Measurements from ENCODE around the gene FILIP1. TPM values are rescaled to one million over a fixed set of nuclear protein-coding genes. Genes with fewer than 3 reads are reported as not detected.

FILIP1 gene
- polyA plus RNA-seq, 1 of the 3 experiments (the other 2 are of a cell fraction) = 0.03 TPM

GRCh38 chr6:75494290-75494689, 690 bp upstream of the FILIP1 start:
- CTCF ChIA-PET = interaction anchor here (0.8 to 1.3 kb wide), 2 partner anchors 16 to 283 kb away, joined by 3 read pairs; no protein-coding TSS in a partner anchor
- Histone ChIP-seq H3K4me2 (no peak overlapping the region), H3K9me3 (no peaks in the 10 kb centered on the region), H4K20me1 (ENCODE audit: insufficient read depth) (no peaks in the 10 kb centered on the region), H3K4me1 (ENCODE audit: control insufficient read depth in 1 of 2, insufficient read depth in 2 of 2, low read depth in 1 of 2, low read length in 1 of 2) (peaks cover 0 to 15% of the 10 kb centered on the region in 2 experiments; a peak in 3 of 4 replicates), H3K27me3 (ENCODE audit: insufficient read depth) (no peaks in the 10 kb centered on the region), H2AFZ (ENCODE audit: low read depth) (no peak overlapping the region), H3K27ac (ENCODE audit: low read depth in 2 of 2, low read length in 1 of 2) (no peak overlapping the region; a peak in 1 of 4 replicates), H3K9me2 (no peaks in the 10 kb centered on the region), H3F3A (replicated peaks; ENCODE audit: insufficient read depth) (peaks cover 13% of the 10 kb centered on the region), H3K79me2 (ENCODE audit: insufficient read depth) (no peaks in the 10 kb centered on the region), H3K9ac (no peak overlapping the region), H3K36me3 (replicated peaks in 1 of 2; ENCODE audit: control insufficient read depth in 1 of 2, insufficient read depth in 2 of 2, low read length in 1 of 2) (no peaks in the 10 kb centered on the region), H3K4me3 (ENCODE audit: low read depth in 2 of 2, low read length in 1 of 2) (no peak overlapping the region)
- POLR2A ChIA-PET = no interaction called here
- 86% methylated on average over 4 of the region's 4 CpGs for WGBS (ENCODE audit: low lambda C conversion rate)
- no peak for DNase-seq
- TF ChIP-seq MAX (IDR thresholded peaks at IDR 0.05; ENCODE audit: low read depth) (no peak), REST (IDR thresholded peaks at IDR 0.05; ENCODE audit: low read depth, low read length) (no peak), MXI1 (IDR thresholded peaks at IDR 0.05; ENCODE audit: low read depth, low read length) (no peak), NFIC (IDR thresholded peaks at IDR 0.05; ENCODE audit: borderline replicate concordance) (no peak), USF2 (IDR thresholded peaks at IDR 0.05; ENCODE audit: borderline replicate concordance, low read depth, low read length) (no peak), CHD2 (IDR thresholded peaks at IDR 0.05; ENCODE audit: low read length, partially characterized antibody) (no peak), MEF2A (IDR thresholded peaks at IDR 0.05; ENCODE audit: borderline replicate concordance, low read depth) (no peak), JUND (IDR thresholded peaks at IDR 0.05) (no peak)

- Histone ChIP-seq H3K4me1 (ENCODE audit: control insufficient read depth in 1 of 2, insufficient read depth in 2 of 2, low read depth in 1 of 2, low read length in 1 of 2) (peaks cover 2 to 24% of the 10 kb centered on the region in 2 experiments; a peak in 3 of 4 replicates), H3K4me3 (ENCODE audit: low read depth in 2 of 2, low read length in 1 of 2) (no peak overlapping the region), H3K9me2 (no peaks in the 10 kb centered on the region), H3K9me3 (no peaks in the 10 kb centered on the region), H3K27ac (ENCODE audit: low read depth in 2 of 2, low read length in 1 of 2) (no peak overlapping the region), H3F3A (replicated peaks; ENCODE audit: insufficient read depth) (peaks cover 9% of the 10 kb centered on the region), H4K20me1 (ENCODE audit: insufficient read depth) (no peaks in the 10 kb centered on the region), H3K9ac (no peak overlapping the region), H3K79me2 (ENCODE audit: insufficient read depth) (no peaks in the 10 kb centered on the region), H3K27me3 (ENCODE audit: insufficient read depth) (no peaks in the 10 kb centered on the region), H3K36me3 (replicated peaks in 1 of 2; ENCODE audit: control insufficient read depth in 1 of 2, insufficient read depth in 2 of 2, low read length in 1 of 2) (no peaks in the 10 kb centered on the region), H2AFZ (ENCODE audit: low read depth) (no peak overlapping the region), H3K4me2 (no peak overlapping the region)
- DNase-seq = no peak
- no peak for TF ChIP-seq POLR2AphosphoS5 (IDR thresholded peaks at IDR 0.05; ENCODE audit: low read depth, low read length)
- no peak for TF ChIP-seq TCF12 (IDR thresholded peaks at IDR 0.05)
- TF ChIP-seq MXI1 (IDR thresholded peaks at IDR 0.05; ENCODE audit: low read depth, low read length) = no peak
- TF ChIP-seq NFIC (IDR thresholded peaks at IDR 0.05; ENCODE audit: borderline replicate concordance) = no peak
- no peak for TF ChIP-seq RFX5 (IDR thresholded peaks at IDR 0.05; ENCODE audit: low read length)
- no peak for TF ChIP-seq JUND (IDR thresholded peaks at IDR 0.05)
- TF ChIP-seq GABPA (IDR thresholded peaks at IDR 0.05; ENCODE audit: low read depth) = no peak
- no peak for TF ChIP-seq YY1 (IDR thresholded peaks at IDR 0.05; ENCODE audit: low read depth)
- TF ChIP-seq IRF3 (IDR thresholded peaks at IDR 0.05; ENCODE audit: low read depth, low read length) = no peak
- no peak for TF ChIP-seq SIN3A (IDR thresholded peaks at IDR 0.05; ENCODE audit: borderline replicate concordance, low read depth, low read length)
- no peak for TF ChIP-seq ELF1 (IDR thresholded peaks at IDR 0.05)
- CTCF ChIA-PET = no interaction called here
- 85% methylated on average over 3 of the region's 3 CpGs for WGBS (ENCODE audit: low lambda C conversion rate)
- POLR2A ChIA-PET = no interaction called here
These were observed 1.0 kb downstream of the FILIP1 start for GRCh38 chr6:75492386-75493153.
